ENCODE data around the gene GGA2.

DNA sequence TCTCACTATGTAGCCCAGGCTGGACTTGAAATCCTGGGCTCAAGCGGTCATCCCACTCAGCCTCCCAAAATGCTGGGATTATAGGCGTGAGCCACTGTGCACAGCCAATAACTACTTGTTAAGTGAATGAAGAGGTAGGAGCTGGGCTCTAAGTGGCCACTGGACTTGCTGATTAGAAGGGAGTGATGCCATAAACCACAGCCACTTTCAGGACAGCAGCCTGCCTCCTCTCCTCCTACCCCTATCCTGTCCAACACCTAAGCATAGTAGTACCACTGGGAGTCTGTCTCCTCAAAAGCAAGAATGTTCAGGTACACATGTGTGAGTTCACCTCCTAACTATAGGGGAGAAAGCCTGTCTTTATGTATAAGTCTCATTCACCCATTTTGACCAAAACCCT lies 45.1 kb downstream of the GGA2 start:
- TF ChIP-seq CTCF (conservative IDR thresholded peaks at IDR 0.05; ENCODE audit: low read depth, low read length) (no peak), EZH2 (IDR thresholded peaks at IDR 0.05; ENCODE audit: borderline replicate concordance, low read depth, low read length, poor library complexity, severe bottlenecking) (no peak)

Measured in A673 (cell line).